GM18519 (cell line): ENCODE data around the gene TMEM18.
"Not testable (repeated sequence)": the region's sequence is repeated elsewhere in the genome, so short reads cannot be mapped to it uniquely, and the experiment has no call there.

Experiments
- ATAC-seq: cut with Tn5 transposase; IDR thresholded peaks from one replicate; pipeline ENCODE4 v1.9.1; 2021; ENCODE audit warnings: mild to moderate bottlenecking, moderate library complexity; ENCODE audit not compliant: unreplicated experiment, low FRiP score

TMEM18 gene

DNA sequence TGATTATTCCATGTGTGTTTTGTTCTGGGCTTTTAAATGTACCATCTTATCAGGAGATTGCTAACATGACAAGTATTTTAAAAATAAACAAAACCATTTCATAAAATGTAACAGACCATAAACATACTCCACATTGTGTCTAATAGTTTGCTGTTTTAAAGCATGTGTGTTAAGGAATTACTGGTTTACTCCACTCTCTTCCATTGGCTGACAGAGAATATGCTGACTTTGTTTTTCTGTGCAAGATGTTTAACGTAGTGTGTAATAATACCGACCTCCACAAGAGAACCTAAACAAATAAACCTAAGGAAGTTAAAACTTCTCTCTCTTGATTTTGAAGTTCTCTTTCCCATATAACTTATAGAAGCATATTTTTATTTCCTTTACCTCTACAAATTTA, 17.0 kb upstream of the TMEM18 start:
- ATAC-seq = no peak

DNA sequence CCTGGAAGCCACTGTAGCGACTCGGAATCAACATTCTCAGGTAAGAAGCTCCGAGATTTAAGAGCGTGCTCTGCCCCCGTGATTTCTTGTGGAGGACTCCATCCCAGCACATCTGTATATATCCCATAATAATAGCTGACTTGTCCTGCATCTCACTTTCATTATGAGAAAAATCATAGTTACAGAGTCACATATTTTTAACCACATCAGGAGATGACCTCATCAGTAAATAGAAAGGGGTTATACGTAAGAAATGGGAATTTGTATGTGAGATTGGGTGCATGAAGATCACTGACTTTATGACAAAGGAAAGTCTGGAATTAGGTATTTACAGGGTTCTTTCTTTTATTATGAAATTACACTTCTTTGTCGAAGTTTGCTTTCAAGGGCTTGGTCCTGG, 16.4 kb upstream of the TMEM18 start:
- no peak for ATAC-seq

DNA sequence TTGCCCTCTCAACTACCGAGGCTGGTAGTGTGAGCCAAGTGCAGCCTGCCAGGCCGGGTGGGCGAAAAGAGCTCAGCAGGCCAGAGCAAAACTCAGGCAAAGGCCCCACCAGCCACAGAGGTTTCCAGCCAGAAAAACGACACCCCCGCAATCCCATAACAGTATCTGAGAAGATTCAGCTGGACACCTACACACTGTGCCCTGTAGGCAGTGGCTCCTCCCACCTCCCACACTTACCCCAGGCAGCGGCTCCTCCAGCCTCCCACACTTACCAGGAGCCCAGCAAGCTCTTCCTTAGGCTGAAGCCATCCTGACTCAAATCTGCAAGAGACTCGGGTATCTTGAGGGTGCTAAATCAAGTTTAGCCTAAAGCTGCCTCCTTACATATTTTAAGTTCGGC, 15.6 kb upstream of the TMEM18 start:
- ATAC-seq = no peak

DNA sequence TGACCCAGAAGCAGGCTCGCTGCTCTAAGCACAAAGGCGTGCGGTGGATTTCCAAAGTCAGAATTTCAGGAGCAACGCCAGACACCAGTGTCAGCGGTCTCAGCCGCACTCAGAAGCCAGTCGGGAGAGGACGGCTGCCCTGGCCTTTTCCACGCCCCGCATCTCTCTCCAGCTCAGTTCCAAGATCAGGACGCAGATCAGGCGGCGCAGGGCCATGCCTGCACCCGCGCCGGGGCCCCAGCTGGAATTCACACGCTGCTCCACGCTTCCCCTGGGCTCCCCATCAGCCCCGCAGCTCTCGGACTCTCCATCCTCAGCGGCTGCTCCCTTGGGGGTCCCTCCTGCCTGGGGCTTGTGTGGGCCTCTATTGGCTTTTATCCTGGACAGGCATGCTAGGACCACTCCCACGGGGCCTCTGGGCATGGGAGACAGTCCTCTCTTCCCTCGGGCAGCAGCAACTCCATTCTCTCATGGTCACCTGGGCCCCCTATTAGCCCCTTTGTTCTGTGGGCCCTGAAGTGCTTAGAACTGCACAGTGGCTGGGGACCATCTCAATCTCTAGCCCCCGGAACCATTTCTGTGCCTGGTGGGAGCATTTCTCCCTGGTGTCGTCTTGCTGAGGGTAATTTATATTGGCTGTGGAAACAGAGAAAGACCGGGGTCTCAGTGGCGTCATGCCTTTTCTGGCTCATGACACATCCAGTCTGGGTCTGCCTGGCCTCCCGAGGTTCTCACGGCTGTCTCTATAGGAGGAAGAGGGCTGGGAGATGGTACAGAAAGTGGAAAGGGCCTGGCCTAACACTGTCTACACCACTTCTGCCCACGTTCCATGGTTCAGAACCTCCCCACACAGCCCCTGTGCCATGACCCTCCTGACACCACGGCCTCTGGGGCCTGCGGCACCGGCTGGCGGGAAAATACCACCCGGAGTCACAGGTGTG, 14.9 kb upstream of the TMEM18 start:
- no peak for ATAC-seq

DNA sequence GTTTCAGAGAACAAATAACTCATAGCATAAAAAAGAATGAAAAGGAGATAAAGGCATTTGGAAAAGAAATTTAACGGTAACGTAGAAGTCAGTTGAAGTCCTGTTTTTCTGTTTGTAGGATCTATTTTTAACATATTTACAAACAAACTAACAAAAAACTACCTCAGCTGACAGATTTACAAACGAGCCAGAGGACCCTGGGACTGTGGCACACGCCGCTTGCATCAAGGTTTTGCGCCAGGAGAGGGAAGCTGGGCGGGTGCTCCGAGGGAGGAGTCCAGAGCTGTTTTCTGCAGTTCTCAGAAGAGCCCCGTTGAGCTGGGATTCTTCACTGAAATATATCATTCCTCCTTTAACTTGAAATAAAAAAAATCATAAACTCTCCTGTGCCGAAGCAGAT, 13.6 kb upstream of the TMEM18 start:
- ATAC-seq = no peak

DNA sequence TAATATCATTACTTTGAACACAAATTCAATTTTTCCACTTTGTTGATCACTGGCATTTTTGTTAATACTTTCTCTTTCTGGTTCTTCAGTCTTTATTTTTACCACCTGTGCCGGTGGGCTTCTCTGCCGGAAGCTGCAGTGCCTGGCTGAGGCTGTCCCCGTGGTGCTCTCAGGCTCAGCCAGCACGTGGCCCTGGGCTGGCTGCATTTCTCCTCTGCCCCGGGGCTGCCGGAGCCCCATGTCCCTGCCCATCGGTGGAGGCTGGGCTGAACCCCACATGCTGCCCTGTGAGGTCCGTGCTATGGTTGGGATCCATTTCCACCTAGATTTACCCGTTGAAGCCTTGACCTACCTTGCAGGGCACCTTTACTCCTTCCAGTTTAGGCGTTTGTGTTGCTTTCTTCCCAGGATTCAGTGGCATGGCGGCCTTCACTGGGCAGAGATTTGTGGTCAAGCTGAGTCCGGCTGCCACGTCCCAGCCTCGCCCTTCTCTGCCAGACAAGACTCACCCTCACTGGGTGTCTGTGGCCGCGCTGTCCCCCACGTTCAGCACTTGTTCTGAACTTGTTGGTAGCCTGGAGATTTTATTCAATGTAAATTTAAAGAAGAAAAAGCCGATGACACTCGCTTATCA, 12.8 kb upstream of the TMEM18 start:
- ATAC-seq = no peak

DNA sequence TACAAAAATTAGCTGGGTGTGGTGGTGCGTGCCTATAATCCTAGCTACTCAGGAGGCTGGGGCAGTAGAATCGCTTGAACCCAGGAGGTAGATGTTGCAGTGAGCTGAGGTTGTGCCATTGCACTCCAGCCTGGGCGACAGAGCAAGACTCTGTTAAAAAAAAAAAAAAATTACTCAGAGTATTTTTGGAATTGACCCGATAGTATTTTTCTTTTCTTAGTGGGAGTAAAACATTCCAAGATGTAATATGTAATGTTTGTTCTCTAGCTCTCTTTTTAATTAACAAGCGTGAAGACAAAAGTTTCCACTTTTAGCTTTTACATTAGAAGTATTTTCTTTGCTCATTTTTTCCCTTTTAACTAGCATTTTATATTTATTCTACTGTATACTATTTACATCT, 12.0 kb upstream of the TMEM18 start:
- no peak for ATAC-seq

DNA sequence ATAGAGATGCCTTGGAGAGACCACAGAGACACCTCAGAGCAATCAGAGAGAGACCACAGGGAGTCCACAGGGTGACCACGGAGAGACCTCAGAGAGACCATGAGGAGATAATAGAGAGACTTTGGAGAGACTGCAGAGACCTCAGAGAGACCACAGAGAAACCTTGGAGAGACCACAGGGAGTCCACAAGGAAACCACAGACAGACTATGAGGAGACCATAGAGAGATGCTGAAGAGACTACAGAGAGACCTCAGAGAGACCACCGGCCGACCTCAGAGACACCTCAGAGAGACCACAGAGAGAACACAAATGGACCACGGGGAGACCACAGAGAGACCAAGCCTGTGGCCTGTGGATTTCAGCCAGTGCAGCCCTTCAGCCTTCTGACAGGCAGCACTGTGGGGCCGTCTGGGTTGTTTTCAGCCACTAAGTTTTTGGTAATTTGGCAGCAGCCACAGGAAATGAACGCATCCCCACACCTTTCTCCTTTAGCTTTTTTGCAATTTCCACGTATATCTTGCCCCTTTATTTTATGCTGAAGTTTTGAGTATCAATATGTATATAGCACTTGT, 11.4 kb upstream of the TMEM18 start:
- no peak for ATAC-seq

DNA sequence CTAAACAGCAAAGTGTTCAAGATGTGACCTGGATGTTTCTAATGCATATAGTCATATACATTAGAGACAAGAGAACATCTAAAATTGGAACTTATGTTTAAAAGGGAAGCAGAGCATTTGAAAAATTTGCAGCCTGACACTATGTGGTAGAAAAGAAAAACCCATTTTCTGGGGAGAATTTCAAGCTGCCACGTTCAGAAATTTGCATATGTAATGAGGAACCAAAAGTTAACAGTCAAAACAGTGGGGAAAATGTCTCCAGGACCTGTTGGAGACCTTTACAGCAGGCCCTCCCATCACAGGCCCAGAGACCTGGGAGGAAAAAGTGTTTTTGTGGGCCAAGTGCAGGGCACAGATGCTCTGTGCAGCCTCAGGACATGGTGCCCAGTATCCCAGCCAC, 8.2 kb upstream of the TMEM18 start:
- ATAC-seq = no peak

DNA sequence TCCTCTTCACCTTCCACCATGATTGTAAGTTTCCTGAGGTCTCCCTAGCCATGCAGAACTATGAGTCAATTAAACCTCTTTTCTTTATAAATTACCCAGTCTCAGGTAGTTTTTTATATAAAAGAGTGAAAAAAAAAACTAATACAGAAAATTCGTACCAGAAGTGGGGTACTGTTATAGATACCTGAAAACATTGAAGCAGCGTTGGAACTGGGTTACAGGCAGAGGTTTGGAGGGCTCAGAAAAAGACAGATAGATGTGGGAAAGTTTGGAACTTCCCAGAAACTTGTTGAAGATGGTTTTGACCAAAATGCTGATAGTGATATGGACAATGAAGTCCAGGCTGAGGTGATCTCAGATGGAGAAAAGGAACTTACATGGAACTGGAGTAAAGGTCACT, 7.7 kb upstream of the TMEM18 start:
- not testable (repeated sequence) for ATAC-seq

DNA sequence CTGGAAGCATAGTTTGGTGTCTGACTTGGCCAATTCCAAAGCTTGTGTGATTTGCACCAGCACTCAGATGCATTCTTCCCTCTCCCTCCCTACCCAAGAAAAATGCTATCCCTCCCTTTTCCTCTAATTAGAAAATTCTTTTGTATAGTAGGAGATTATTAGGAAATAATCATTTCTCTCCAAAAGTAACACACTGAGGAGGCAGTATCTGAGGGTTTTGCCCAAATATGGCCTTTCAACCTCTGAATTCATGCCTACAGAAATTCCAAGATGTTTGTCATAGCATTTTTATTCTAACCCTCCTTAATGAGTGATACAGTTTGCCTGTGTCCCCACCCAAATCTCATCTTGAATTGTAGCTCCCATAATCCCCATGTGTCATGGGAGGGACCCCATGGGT, 5.0 kb upstream of the TMEM18 start:
- ATAC-seq = no peak

DNA sequence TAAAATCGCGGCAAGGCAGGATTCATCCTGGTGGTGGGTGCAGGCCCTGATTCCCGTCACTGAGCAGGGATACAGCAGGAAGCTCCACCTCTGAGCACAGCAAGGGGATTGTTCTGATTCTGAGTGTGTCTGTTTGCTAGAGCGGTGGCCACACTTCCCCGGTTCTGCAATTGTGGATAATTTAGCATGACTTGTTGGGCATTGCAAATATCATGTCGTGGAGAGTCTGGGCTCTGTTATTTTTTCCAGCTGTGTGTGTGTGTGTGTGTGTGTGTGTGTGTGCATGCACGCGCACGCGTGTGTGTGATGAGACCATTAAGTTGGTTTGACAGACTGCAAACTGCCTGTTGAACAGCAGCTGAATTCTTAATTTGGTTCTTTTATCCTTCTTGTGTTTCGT, 4.1 kb upstream of the TMEM18 start:
- no peak for ATAC-seq

DNA sequence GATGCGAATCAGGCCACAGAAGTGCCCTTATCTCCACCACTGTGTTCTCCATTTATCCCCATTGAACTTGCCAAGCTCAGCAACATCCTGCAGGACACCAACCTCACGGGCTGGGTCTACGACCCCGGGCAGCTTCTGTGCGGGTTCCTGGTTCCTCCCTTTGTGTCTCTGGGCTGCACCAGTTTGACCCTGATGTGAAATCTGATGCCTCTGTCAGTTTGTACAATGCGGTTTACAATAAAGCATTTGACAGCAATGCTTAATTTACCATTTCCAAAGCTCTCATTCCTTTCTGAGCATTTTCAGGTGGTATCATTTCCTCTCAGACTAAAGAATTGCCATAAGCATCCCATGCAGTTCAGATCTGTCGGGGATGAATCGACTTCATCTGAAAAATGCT, 3.3 kb upstream of the TMEM18 start:
- no peak for ATAC-seq

DNA sequence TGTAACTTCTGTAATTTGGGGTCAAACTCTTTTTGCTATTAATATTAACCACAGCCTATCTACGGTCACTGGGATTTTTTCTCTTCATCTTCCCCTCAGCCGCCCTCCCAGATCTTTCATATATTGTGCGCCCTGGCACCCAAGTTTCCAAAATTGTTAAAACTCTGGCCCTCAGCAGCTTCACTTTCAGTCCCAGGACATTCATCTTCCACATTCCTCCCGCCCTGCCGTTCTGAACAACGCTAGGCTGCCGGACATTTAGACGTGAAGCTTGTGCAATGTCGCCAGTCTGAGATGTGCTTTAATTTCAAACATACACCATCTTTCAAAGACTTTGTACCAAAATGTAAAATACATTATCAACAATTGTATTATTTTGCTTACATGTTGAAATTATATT, 1.8 kb upstream of the TMEM18 start:
- ATAC-seq = no peak

DNA sequence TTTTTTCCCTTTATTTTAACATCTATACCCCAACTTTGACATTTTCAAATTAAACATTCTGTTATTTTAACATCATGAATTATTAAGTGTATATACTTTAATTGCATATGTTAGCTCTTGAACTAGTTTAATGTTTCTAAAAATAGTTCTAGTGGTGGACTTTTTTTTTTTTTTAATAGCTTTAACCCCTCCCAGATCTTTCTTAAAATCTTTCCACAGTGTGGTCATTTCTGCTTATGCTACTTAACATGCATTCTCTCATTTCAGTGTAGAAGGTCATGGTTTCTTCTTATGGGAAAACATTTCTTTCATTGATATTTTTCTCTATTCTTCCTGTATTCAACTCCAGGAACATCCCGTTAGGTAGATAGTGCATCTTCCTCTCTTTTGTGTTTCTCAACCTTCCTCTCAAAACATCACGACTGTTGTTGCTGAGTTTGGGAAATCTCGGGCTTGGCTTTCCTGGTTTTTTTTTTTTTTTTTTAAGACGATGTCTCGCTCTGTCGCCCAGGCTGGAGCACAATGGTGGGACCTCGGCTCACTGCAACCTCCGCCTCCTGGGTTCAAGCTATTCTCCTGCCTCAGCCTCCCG, 849 bp upstream of the TMEM18 start:
- ATAC-seq = no peak

DNA sequence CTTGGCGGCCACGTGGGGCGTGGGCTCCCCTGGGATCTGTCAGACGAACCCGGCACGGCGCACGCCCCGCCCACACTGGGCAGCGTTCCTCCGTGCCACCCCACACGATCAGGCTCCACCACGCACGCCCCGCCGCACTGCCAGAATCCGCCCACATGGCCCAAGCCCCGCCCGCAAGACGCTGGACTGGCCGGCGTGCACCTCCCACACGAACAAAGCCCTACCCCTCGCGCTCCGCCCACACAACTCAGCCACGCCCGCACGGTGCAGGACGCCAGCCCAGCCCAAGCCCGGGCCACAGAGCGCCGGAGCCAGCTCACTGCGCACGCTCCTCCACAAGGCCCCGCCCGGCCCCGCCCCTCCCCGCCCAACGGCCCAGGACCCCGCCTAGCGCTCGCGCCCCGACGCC, 555 bp downstream of the TMEM18 start:
- ATAC-seq = peak; percentile 54

DNA sequence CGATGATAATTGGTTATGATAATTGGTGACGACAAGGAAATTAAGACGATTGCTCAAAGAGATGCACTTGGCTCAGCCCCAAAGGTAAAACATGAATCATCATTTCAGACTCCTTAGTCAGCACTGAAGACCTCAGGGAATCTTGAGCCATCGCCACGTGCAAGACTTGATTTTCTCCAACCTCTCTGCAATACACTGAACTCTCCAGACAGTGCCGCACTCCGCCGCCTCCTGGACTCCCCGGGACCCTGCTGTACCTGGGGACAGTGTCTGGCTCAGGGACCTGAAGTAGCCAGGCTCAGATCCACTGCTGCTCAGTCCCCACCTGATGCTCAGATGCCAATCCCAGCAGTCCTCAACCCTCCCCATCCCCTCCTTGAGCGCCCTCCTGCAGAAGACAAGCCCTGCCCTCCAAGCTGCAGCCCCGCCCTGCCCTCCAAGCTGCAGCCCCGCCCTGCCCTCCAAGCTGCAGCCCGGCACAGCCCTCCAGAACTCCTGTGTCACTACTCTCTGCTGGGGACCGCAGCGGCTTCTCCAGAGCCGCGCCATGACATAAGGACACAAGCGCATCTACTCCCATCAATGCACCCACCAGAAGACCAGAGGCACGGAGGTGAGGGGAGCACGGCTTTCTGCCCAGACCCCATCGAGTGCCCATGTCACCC, 1.1 kb downstream of the TMEM18 start:
- ATAC-seq = peak; percentile 10

DNA sequence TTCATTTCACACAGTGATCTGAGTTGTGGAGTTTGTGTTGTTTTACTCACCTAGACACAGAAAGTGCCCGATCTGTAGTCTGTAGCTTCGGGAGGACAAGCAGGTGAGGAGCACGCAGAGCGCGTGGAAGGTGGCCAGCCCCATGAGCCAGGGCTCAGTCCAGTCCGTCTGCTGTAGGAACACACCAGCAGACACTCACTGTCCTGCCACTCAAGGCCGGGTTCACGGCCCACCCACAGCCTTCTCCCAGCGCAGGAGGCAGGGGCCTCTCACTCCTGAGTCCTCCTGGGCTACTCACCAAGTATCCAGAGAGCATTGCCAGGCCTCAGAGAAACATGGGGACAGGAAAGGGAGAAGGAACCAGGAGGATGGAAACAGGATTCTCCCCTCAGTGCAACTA, 1.7 kb downstream of the TMEM18 start:
- no peak for ATAC-seq

DNA sequence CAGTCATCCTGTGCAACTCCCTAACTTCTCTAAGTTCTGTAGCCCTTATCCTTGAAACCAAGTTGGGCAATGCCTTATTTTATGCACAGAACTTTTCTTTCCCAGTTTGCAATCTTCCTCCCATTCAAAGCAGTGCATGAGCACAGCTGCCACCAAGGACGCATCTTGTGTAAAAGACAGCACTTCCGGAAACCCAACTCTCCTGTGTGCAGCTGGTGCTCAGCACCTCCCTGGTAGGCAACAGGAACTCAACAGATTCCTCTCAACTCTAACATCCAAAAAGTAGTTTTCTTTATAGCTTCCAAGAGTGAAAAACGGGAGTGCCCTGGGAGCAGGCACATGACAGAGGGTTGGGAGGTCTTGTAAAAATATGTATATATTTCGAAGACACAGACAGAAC, 2.2 kb downstream of the TMEM18 start:
- ATAC-seq = no peak

DNA sequence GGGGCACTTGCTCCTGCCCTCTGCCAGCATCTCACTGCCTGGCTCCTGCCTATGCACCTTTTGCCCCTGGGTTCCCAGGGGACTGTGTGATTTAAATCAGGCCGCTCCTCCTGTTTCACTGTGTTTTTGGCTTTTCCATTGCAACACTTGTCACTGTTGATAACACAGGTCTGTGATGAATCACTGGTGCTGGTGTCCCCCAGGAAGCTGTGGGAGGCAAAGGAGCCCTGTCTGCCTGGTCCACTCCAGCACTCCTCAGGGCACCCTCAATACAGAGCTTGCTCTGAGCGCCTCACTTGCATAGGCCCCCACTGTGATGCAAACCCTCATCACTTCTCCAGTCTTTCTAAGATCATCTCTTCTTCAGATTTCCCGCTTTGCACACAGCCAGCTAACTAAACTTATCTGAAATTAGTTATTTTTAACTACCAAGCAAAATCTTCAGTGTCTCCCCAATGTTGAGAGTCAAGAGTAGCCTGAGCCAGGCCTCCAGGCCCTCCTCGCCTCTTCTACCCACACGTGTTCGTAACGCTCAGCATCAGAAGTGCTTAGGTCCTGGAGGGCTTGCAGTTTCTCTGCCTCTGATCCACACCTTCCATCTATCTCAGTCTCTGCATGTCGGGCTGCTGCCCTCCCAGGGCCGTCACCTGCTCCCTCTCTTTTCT, 2.8 kb downstream of the TMEM18 start:
- no peak for ATAC-seq
